GM23338 (cell line): Measurements from ENCODE around the gene C1QTNF9. TPM values are rescaled to one million over a fixed set of nuclear protein-coding genes. Genes with fewer than 3 reads are reported as not detected.

Experiments
- CREB1 ChIP-seq: fragments of 250-450 bp; sonication (Bioruptor Pico); IDR thresholded peaks from 2 replicates; pipeline ENCODE4 v1.5.0; 2020; ENCODE audit warnings: low read depth, mild to moderate bottlenecking, moderate library complexity
- ETS1 ChIP-seq: IDR thresholded peaks from 2 replicates; pipeline ENCODE4 v1.6.1; 2016; ENCODE audit warnings: antibody characterized with exemption
- EZH2 ChIP-seq: fragments of 200-600 bp; sonication (generic); IDR thresholded peaks from one replicate; pipeline ENCODE4 v1.8.0; 2017; ENCODE audit warnings: antibody characterized with exemption, mild to moderate bottlenecking, low read depth; ENCODE audit not compliant: unreplicated experiment
- JUNB ChIP-seq: IDR thresholded peaks from one replicate; pipeline ENCODE4 v1.6.1; 2016; ENCODE audit warnings: antibody characterized with exemption; ENCODE audit not compliant: unreplicated experiment
- NANOG ChIP-seq: IDR thresholded peaks from 2 replicates; pipeline ENCODE4 v1.6.1; 2016; ENCODE audit warnings: antibody characterized with exemption, borderline replicate concordance
- POLR2AphosphoS5 ChIP-seq: IDR thresholded peaks from 2 replicates; pipeline ENCODE4 v1.6.1; 2016; ENCODE audit warnings: antibody characterized with exemption, low read depth
- REST ChIP-seq: IDR thresholded peaks from one replicate; pipeline ENCODE4 v1.6.1; 2018; ENCODE audit warnings: antibody characterized with exemption; ENCODE audit not compliant: unreplicated experiment
- STAT1 ChIP-seq: IDR thresholded peaks from one replicate; pipeline ENCODE4 v1.6.1; 2016; ENCODE audit warnings: antibody characterized with exemption; ENCODE audit not compliant: unreplicated experiment
- ZNF114 ChIP-seq: fragments of 250-450 bp; sonication (Bioruptor Pico); IDR thresholded peaks from 2 replicates; pipeline ENCODE4 v1.5.0; 2020; ENCODE audit warnings: mild to moderate bottlenecking, moderate library complexity
- ZNF331 ChIP-seq: fragments of 250-450 bp; sonication (Bioruptor Pico); IDR thresholded peaks from 2 replicates; pipeline ENCODE4 v1.5.0; 2020; ENCODE audit warnings: low read depth, mild to moderate bottlenecking, moderate library complexity
- ZNF462 ChIP-seq: fragments of 250-450 bp; sonication (Bioruptor Pico); IDR thresholded peaks from 2 replicates; pipeline ENCODE4 v1.5.0; 2020; ENCODE audit warnings: mild to moderate bottlenecking, moderate library complexity
- polyA plus RNA-seq: library from polyadenylated mRNA; unstranded; fragments of >200 nt; fragmentation: Nextera tagmentation; extraction: Ambion mirVana; gene quantifications from 2 replicates; pipeline ENCODE4 v1.2.1, GENCODE V29; 2016
- total RNA-seq: library from RNA; depleted of rRNA; stranded (reverse); fragments of >200 nt; shearing (Covaris generic); gene quantifications from 2 replicates; pipeline ENCODE4 v1.2.3, GENCODE V29; 2014

The C1QTNF9 gene
- total and polyA plus RNA-seq, 2 experiments from 2014 or later: not detected

GRCh38 chr13:24355103-24355502 is 45.7 kb downstream of the C1QTNF9 start (continued):
- TF ChIP-seq ZNF462 (CRISPR knock-in tag) (no peak), STAT1 (no peak), REST (no peak), ETS1 (no peak), ZNF114 (no peak), EZH2 (no peak), NANOG (no peak), POLR2AphosphoS5 (no peak), JUNB (no peak), CREB1 (CRISPR knock-in tag) (no peak), ZNF331 (CRISPR knock-in tag) (no peak)
